T-helper 1 cell treated with Interleukin-12 subunit alpha and Interleukin-12 subunit beta and Interleukin-4 antibody, amounts not matched to agents 30 ng/mL and 1 ng/mL, for 36 hours (primary cell): ENCODE results near the gene AKIP1. TPM values are rescaled to one million over a fixed set of nuclear protein-coding genes. Genes with fewer than 3 reads are reported as not detected.

Experiments used
- intact Hi-C: fragments of 100-400 bp; cut with micrococcal nuclease; formaldehyde crosslinking; loops from one replicate; pipeline ENCODE4 v1.15.1; 2024
- total RNA-seq: library from RNA; stranded (reverse); gene quantifications from 2 replicates; pipeline ENCODE4 v1.2.3, GENCODE V29; 2022

The AKIP1 gene
- total RNA-seq, 1 donor from 2014 or later: 21.4 TPM

GRCh38 chr11:8956860-8957259 lies 45.9 kb downstream of the AKIP1 start:
- intact Hi-C loops: loop anchor here (5.0 to 10.0 kb wide), 2 partner anchors 85 to 392 kb away; no protein-coding TSS in a partner anchor

- intact Hi-C loops: loop anchor here (1.0 to 10.0 kb wide), 11 partner anchors 45 to 1495 kb away; partner anchors contain the start of genes ADM and AMPD3
Observed at GRCh38 chr11:8959546-8960166, 48.7 kb downstream of the AKIP1 start.

GRCh38 chr11:8961401-8961800 lies 50.4 kb downstream of the AKIP1 start:
- intact Hi-C loops: loop anchor here (5.0 to 10.0 kb wide), 2 partner anchors 1346 to 1493 kb away; partner anchors contain the start of genes ADM and AMPD3

- intact Hi-C loops: loop anchor here (5.0 to 10.0 kb wide), 2 partner anchors 1344 to 1492 kb away; partner anchors contain the start of genes ADM and AMPD3
Observed at GRCh38 chr11:8962841-8963240, 51.9 kb downstream of the AKIP1 start.

- intact Hi-C loops: loop anchor here (1.0 to 10.0 kb wide), 15 partner anchors 38 to 1491 kb away; partner anchors contain the start of genes ADM, AKIP1, AMPD3 and EIF3F
Observed at GRCh38 chr11:8963569-8964323, 52.8 kb downstream of the AKIP1 start.

GRCh38 chr11:8964324-8965320 lies 53.6 kb downstream of the AKIP1 start, which contains the start of gene TMEM9B:
Gene TMEM9B, minus strand, starts transcription at chr11:8964442. Its CDS starts 129 bp downstream, at chr11:8964313.
- intact Hi-C loops: loop anchor here (1.0 to 10.0 kb wide), 15 partner anchors 37 to 1490 kb away; partner anchors contain the start of genes ADM, AKIP1, AMPD3 and EIF3F

- intact Hi-C loops: loop anchor here (2.0 to 10.0 kb wide), 2 partner anchors 1488 to 1574 kb away; partner anchors contain the start of genes AMPD3 and RNF141
Observed at GRCh38 chr11:8967184-8967583, 56.2 kb downstream of the AKIP1 start.

Other genes with a start within 250 kb of the AKIP1 start
- 10.7 and 11.6 TPM in 2 replicates for gene TRIM66, start 228.5 kb upstream of the AKIP1 start, total RNA-seq
- 629 and 638 TPM in 2 replicates for gene RPL27A, start 228.4 kb upstream of the AKIP1 start, total RNA-seq
- gene C11orf16, start 21.8 kb downstream of the AKIP1 start, total RNA-seq: not detected in 2 replicates
- gene ASCL3, start 31.8 kb downstream of the AKIP1 start, total RNA-seq: not detected in 2 replicates
- gene TMEM9B, start 53.3 kb downstream of the AKIP1 start, total RNA-seq: 36.7 and 39.4 TPM in 2 replicates
- 4.2 and 4.7 TPM in 2 replicates for gene NRIP3, start 92.8 kb downstream of the AKIP1 start, total RNA-seq
- not detected in 2 replicates for gene SCUBE2, start 180.4 kb downstream of the AKIP1 start, total RNA-seq